Coronary artery (tissue), 2 donors: ENCODE measurements around the gene PTH1R.

Experiments used
- DNase-seq: peaks from one replicate; pipeline ENCODE4 v3.0.0-alpha.2; 2017; ENCODE audit warnings: low spot score
- H3K27ac ChIP-seq, 2 donors: fragments of 200-600 bp; sonication (generic); one replicate each; pipeline ENCODE4 v1.5.1; 2016 to 2019
- H3K4me3 ChIP-seq: fragments of 200-600 bp; sonication (generic); 2 replicates; pipeline ENCODE4 v1.5.1; 2016; ENCODE audit warnings: mild to moderate bottlenecking, moderate library complexity
- CTCF ChIP-seq: fragments of 200-600 bp; sonication (generic); IDR thresholded peaks from one replicate; pipeline ENCODE4 v1.5.1; 2019; ENCODE audit warnings: antibody characterized with exemption

PTH1R gene

GRCh38 chr3:46878781-46879436 is 1.4 kb downstream of the PTH1R start:
- DNase-seq = no peak
- Histone ChIP-seq H3K4me3 (no peak overlapping the region), H3K27ac (peak overlapping the region in 1 of 2 donors; percentile 55)
- no peak for TF ChIP-seq CTCF

GRCh38 chr3:46880884-46881595 is 3.5 kb downstream of the PTH1R start:
- Histone ChIP-seq H3K27ac (peak overlapping the region; percentile 91 to 94), H3K4me3 (peak overlapping the region; percentile 91)
- TF ChIP-seq CTCF = no peak
- no peak for DNase-seq

- no peak for TF ChIP-seq CTCF
- Histone ChIP-seq H3K4me3 (peak overlapping the region; percentile 91), H3K27ac (peak overlapping the region; percentile 91 to 94)
- no peak for DNase-seq
Observed at GRCh38 chr3:46881596-46882376, 4.3 kb downstream of the PTH1R start.

- Histone ChIP-seq H3K27ac (peak overlapping the region; percentile 91 to 94), H3K4me3 (peak overlapping the region; percentile 91)
- no peak for TF ChIP-seq CTCF
- DNase-seq = no peak
Observed at GRCh38 chr3:46882377-46883053, 5.0 kb downstream of the PTH1R start.

GRCh38 chr3:46883054-46883829 is 5.7 kb downstream of the PTH1R start:
- DNase-seq = no peak
- Histone ChIP-seq H3K4me3 (peak overlapping the region; percentile 91), H3K27ac (peak overlapping the region; percentile 91 to 94)
- TF ChIP-seq CTCF = no peak

GRCh38 chr3:46883830-46884185 is 6.3 kb downstream of the PTH1R start:
- no peak for DNase-seq
- peak overlapping the region; percentile 91 to 94 for H3K27ac ChIP-seq
- TF ChIP-seq CTCF = no peak
- peak overlapping the region; percentile 91 for H3K4me3 ChIP-seq
